ENCODE results near the gene CLDN5.

DNA sequence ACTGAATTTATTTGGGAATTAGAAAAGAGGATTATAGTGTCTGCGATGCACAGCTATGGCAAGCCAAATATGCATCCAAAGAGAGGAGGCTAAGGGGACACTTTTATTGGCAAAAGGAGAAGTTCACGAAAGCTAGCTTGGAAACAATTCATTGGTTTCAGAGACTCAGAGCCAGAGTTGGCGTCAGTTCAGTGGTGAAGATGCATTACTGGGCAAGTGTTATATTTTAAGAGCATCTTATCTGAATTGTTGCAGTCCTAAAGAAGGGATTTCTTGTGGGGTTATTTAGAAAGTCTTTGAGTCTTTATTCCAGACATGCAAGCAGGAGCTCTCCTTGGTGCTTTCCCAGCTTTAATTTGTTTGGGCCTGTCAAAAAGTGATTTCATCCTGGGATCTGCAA lies 15.0 kb downstream of the CLDN5 start:
- TF ChIP-seq, protein P1, sequence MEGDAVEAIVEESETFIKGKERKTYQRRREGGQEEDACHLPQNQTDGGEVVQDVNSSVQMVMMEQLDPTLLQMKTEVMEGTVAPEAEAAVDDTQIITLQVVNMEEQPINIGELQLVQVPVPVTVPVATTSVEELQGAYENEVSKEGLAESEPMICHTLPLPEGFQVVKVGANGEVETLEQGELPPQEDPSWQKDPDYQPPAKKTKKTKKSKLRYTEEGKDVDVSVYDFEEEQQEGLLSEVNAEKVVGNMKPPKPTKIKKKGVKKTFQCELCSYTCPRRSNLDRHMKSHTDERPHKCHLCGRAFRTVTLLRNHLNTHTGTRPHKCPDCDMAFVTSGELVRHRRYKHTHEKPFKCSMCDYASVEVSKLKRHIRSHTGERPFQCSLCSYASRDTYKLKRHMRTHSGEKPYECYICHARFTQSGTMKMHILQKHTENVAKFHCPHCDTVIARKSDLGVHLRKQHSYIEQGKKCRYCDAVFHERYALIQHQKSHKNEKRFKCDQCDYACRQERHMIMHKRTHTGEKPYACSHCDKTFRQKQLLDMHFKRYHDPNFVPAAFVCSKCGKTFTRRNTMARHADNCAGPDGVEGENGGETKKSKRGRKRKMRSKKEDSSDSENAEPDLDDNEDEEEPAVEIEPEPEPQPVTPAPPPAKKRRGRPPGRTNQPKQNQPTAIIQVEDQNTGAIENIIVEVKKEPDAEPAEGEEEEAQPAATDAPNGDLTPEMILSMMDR (conservative IDR thresholded peaks at IDR 0.05 in 1 of 2, IDR thresholded peaks at IDR 0.05 in 1 of 2; ENCODE audit: extremely low read depth in 1 of 2, insufficient read depth in 1 of 2, low read depth in 1 of 2, low read length in 2 of 2), result no peak
- TF ChIP-seq EZH2 (IDR thresholded peaks at IDR 0.05; ENCODE audit: borderline replicate concordance, low read length), result no peak
